ENCODE data around the gene KCMF1.
"Not testable (repeated sequence)": the region's sequence is repeated elsewhere in the genome, so short reads cannot be mapped to it uniquely, and the experiment has no call there.

The KCMF1 gene

GRCh38 chr2:84970868-84971509 lies at the start of gene KCMF1:
Gene KCMF1 (plus strand): TSS chr2:84971161. CDS start chr2:84971452, 291 bp downstream.
- peak; percentile 68 for DNase-seq

DNA sequence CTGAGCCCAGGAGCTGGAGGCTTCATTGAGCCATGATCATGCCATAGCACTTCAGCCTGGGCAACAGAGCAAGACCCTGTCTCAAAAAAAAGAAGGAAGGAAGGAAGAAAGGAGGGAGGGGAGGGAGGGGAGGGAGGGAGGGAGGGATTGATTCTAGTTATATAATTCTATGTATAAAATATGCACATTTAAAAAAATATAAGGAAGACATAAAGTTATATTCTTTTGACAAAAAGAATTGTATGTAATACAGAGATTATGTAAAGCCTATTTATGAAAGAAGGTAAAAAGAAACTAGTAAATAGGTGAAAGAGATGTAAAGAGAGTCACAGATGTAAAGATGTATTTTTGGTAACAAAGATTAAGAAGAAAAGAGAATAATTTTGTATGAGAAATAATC lies 48.0 kb upstream of the KCMF1 start:
- DNase-seq: no peak

- no peak for DNase-seq
Measured at GRCh38 chr2:84924173-84925106, 46.5 kb upstream of the KCMF1 start.

DNA sequence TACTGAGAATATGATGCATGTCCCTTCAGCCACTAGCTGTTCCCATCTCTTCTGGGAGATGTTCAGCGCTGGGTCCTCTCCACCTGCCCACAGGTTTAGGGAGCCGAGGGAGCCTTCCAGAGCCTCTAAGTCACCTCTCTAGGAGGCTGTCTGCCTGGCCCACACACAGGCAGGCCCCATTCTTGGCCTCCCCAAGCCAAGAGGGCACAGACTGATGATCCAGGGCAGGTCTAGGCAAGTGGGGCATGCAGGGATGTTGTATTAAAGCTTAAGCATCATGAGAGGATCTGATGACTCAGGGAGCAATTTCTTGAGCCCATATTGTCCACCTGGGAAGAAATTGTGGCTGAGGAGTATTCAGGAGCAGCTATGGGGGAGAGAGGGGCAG lies 45.6 kb upstream of the KCMF1 start:
- no peak for DNase-seq

DNA sequence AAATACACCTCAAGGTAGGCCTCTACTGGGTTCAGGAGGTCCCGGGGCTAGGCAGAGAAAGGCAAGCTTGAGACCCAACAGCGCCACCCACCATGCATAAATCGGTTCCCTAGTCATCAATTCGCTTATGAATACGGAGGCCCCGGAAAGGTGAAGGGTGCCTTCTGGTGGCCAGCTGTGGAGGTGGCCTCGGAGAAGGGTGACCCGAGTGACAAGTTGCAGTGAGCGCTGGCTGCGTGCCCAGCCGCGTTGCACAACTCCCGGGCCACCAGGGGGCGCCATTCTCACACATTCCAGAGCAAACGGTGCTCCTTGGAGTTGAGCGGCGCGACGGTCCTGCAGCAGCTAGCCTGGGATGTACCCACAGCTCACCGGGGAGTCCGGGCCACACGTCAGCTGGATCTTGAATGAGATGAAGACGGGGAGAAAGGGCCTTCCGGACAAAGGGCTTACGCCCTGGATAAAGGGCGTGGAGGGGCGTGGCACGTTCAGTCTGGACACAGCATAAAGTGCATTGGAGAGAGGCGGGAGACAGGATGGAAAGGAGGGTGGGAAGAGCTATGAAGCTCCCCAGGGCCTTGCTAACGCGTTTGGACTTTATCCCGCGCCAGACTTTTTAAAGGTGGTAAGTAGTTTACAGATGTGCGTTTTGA lies 45.1 kb upstream of the KCMF1 start:
- peak; percentile 94 for DNase-seq

- no peak for DNase-seq
Measured at GRCh38 chr2:84927275-84927627, 43.7 kb upstream of the KCMF1 start.

GRCh38 chr2:84931384-84931821 lies 39.6 kb upstream of the KCMF1 start:
- DNase-seq: no peak

- no peak for DNase-seq
Measured at GRCh38 chr2:84938194-84938879, 32.6 kb upstream of the KCMF1 start.

GRCh38 chr2:84939426-84940087 lies 31.4 kb upstream of the KCMF1 start:
- no peak for DNase-seq

DNA sequence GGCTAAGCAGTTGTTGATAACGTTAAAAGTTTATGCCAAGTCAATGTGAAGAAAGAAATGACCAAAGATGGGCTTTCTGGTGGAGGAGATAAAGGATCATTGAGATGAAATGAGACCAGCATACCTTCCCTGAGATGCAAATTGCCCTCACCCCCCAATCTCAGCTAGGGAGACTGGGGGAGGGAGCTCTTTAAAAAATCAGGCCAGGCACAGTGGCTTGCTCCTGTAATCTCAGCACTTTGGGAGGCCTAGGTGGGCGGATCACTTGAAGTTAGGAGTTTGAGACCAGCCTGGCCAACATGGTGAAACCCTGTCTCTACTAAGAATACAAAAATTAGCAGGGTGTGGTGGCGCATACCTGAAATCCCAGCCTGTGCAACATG lies 30.9 kb upstream of the KCMF1 start:
- DNase-seq: no peak

DNA sequence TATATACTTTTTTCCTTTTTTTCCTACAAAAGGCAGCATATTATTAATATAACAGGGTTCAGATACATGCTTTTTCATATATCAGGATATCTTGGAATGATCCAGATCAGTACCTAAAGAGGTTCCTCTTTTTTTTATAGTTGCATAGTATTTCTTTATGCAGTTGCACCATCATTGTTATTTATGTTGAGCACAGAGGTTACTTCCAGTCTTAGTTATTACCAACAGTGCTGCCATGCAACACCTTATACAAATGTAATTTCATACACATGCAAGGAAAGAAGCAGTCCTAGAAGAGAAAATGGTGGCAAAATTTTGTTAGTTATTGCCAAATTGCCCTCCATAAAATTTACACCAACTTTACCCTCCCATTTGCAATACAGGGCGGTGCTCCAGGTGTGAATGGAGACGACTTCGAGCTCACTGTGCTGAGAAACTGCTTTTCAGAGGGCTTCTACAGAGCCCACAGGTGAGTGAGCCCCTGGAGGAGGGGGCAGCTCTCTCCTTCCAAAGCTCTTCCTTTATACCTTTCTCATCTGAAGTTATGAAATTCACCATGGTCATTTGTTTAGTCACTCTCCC lies 30.0 kb upstream of the KCMF1 start:
- DNase-seq: no peak

DNA sequence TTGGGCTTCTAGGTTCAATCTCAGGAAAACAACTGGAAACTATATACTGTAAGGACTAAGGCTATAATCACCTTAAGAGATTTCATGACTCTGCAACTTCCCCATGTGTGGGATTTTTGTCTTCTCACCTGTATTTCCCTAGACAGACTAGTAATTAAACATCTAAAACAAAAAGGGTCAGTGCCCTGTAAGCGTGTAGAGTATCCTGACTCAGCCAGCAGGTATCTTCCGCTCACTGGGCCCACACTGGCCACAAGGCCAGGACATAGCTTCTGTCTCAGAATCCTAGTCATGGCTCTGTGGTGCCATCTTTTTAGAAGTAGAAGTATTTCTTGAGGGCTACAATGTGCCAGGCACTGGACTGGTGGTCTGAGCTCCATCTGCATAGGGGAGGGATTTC lies 28.8 kb upstream of the KCMF1 start:
- DNase-seq: no peak

- DNase-seq: no peak
Measured at GRCh38 chr2:84942964-84943421, 28.0 kb upstream of the KCMF1 start.

DNA sequence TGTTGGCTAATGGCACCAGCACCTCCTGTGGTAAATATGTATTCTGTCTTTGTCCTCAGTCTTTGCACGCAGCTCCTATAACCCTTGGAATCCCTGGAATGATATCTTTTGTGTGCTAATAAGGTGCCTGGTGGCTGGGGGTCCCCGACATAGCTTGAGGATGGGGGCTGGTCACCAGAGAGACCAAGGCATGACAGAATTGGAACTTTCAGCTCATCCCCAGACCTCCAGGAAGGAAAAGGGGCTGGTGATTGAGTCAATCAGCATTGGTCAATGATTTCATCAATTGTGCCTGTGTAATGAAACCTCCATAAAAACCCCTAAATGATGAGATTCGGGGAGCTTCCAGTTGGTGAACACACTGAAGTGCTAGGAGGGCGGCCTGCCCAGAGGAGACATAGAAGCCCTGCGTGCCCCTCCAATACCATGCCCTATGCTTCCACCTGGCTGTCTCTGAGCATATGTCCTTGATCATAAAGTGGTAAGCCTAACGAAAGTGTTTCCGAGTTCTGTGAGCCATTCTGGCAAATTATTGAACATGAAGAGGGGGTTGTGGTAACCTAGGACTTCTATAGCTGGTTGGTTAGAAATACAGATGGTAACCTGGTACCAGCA lies 26.6 kb upstream of the KCMF1 start:
- no peak for DNase-seq

DNA sequence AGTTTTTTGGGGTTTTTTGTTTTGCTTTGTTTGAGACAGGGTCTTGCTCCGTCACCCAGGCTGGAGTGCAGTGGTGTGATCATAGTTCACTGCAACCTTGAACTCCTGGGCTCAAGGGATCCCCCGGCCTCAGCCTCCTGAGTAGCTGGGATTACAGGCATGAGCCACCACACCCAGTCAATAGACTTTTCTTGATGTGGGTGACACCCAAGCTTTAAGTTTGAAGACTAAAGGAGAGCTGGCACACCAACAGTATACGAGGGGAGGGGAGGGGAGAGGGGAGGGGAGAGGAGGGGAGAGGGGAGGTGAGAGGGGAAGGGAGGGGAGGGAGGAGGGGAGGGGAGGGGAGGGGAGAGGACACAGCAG lies 25.1 kb upstream of the KCMF1 start:
- not testable (repeated sequence) for DNase-seq

DNA sequence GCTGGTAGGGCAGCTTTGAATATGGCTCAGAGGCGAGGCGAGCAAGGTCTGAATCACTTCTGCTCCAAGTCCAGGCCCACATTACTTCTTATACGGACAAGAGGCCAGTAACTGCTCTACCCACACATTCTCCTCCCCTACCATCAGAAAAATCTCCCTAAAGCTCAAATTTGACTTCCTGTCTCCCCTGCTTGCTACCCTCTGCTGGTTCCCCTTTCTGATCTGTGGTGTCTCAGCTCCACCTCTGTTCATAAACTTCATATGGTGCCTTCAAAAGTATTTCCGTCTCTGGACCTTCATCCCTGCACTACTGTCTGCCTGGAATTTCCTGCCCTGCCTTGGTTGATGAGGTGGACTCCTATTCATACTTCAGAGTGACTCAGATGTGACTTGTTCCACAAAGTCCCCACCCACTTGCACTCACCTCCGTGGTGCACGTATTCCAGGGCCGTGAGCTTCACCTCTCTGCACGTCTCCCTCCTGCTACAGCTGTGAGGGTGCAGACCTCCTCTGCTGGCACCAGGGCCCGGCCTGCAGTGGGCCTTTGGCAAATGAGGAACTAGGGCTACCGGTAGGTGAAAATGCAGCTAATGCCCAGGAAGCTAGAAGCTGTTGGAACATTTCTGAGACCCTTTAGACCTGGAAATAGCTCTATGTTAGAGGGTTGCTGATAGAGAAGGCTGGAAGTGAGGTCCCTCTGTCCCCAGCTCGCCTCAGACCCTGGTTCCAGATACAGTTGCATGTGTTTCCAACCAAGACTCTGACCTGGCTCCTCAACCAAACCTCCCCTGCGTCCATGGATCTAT lies 24.6 kb upstream of the KCMF1 start:
- no peak for DNase-seq

- DNase-seq: no peak
Measured at GRCh38 chr2:84947010-84947593, 23.9 kb upstream of the KCMF1 start.

GRCh38 chr2:84953535-84953934 lies 17.4 kb upstream of the KCMF1 start:
- no peak for DNase-seq

DNA sequence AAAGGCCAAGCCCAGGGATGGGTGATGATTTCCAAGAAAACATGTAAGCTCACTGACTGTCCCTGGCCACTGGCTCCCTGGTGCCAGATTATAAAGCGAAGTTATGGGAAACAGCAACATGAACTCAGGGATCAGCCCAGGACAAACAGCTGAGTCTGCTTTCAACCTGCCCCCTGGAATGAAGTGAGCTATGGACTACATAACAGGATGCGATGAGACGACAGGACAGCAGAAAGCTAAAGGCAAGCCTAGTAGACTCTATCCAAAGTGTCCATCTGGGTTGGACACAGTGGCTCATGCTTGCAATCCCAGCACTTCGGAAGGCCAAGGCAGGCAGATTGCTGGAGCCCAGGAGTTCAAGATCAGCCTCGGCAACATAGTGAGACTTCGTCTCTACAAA lies 16.6 kb upstream of the KCMF1 start:
- no peak for DNase-seq
